Heart right ventricle (tissue), 16 donors: Measurements from ENCODE around the gene GLMP. TPM values are rescaled to one million over a fixed set of nuclear protein-coding genes. Genes with fewer than 3 reads are reported as not detected.

Experiments used
- ATAC-seq, 8 donors: fragments of 200-7000 bp; cut with Tn5 transposase; one replicate each; pipeline ENCODE4 v1.9.1; 2020; ENCODE audit warnings: mild to moderate bottlenecking in 8 of 8, moderate library complexity in 8 of 8, moderate number of reproducible peaks in 1 of 8
- DNase-seq, 2 donors: peaks; one replicate each; pipeline ENCODE4 v3.0.0-alpha.2; 2020
- H3K27ac ChIP-seq, 10 donors: fragments of 200-600 bp; sonication (generic) in 2 of 10; one replicate each; pipeline versions ENCODE4 v1.5.0 to v1.8.0; 2020 to 2022; ENCODE audit warnings: mild to moderate bottlenecking in 3 of 10
- H3K27me3 ChIP-seq, 7 donors: fragments of 200-600 bp; one replicate each; pipeline ENCODE4 v1.8.0; 2021 to 2022; ENCODE audit warnings: mild to moderate bottlenecking in 2 of 7
- H3K36me3 ChIP-seq, 9 donors: fragments of 200-600 bp; sonication (generic) in 1 of 9; one replicate each; pipeline versions ENCODE4 v1.5.0 to v1.8.0; 2020 to 2022; ENCODE audit warnings: mild to moderate bottlenecking in 2 of 9
- H3K4me1 ChIP-seq, 9 donors: fragments of 200-600 bp; sonication (generic) in 1 of 9; one replicate each; pipeline versions ENCODE4 v1.5.0 to v1.8.0; 2020 to 2022; ENCODE audit warnings: mild to moderate bottlenecking in 4 of 9
- H3K4me3 ChIP-seq, 10 donors: fragments of 200-600 bp; sonication (generic) in 2 of 10; one replicate each; pipeline versions ENCODE4 v1.5.0 to v1.8.0; 2020 to 2022; ENCODE audit warnings: mild to moderate bottlenecking in 7 of 10, moderate library complexity in 2 of 10
- H3K9me3 ChIP-seq, 11 donors: fragments of 200-600 bp in 10 of 11; sonication (generic) in 2 of 11; one replicate each; pipeline versions ENCODE4 v1.5.0 to v1.8.0; 2013 to 2022; ENCODE audit warnings: mild to moderate bottlenecking in 2 of 11, control low read depth in 1 of 11, moderate library complexity in 1 of 11
- WGBS, 2 donors: extraction: QIAGEN DNeasy Blood & Tissue Kit; methylation state at CpG; one replicate each; pipeline ENCODE4 v1.1.7; 2013; ENCODE audit warnings: inconsistent platforms in 1 of 2; 5-methylcytosine and 5-hydroxymethylcytosine counted together
- intact Hi-C, 10 donors: fragments of 100-400 bp; cut with DNase I; formaldehyde crosslinking; loops; one replicate each; pipeline versions ENCODE4 v1.11.1 to v1.14.2; 2022
- polyA plus RNA-seq, 2 donors: library from polyadenylated mRNA; stranded (reverse); fragments of 200-250 nt; gene quantifications; one replicate each; pipeline ENCODE4 v1.2.3, GENCODE V29; 2013
- total RNA-seq, 10 donors: library from RNA; stranded (reverse); fragmentation: NEBNext Ultra II Directional in 3 of 10; extraction: Animal tissue kit (Norgen Biotek cat#: 25700) in 3 of 10; gene quantifications; one replicate each; pipeline versions ENCODE4 v1.2.1 to v1.2.4, GENCODE V29; 2021 to 2023
- TF ChIP-seq, protein P1 (sequence below), 9 donors: fragments of 200-600 bp; sonication (generic) in 2 of 9; IDR thresholded peaks; one replicate each; pipeline versions ENCODE4 v1.5.0 to v1.8.0; 2021 to 2022; ENCODE audit warnings: antibody characterized with exemption in 9 of 9, mild to moderate bottlenecking in 5 of 9, moderate library complexity in 1 of 9
- donor health status: Arrhythmogenic right ventricular cardiomyopathy.
- donor health status: ischemic (EF 13 %, LVEDD 7.1; RV severe dilation, severe dysfunction).
- donor health status: healthy with polysubstance abuse.
- donor health status: DM: no; HTN: yes; CAD: no.
- donor health status: DM: no; HTN: no; CAD: no.
- donor health status: ischemic (EF 25% LVEDD 6.9; RV normal size, moderate dysfunction).
- donor health status: ischemic (EF 25% LVEDD 5.7; RV mildly dilated, moderate dysfunction).
- donor health status: healthy.
- donor health status: DM: yes; HTN: yes; CAD: no.
- donor health status: Ischemic cardiomyopathy.
- donor health status: ischemic (EF 35%, LVEDD 5.7; RV mildly dilated, moderate dysfunction).
- donor health status: nonischemic (EF 11% LVEDD 7.7; RV severe dilation, severe dysfunction).
- donor health status: DM: yes; HTN: yes; CAD: no.
- donor health status: PGD.
- donor health status: ischemic (EF 29% LVEDD 5.4; RV normal size, mild dysfunction).
- donor health status: nonischemic (EF 23%, LVEDD 6.1; RV moderate dilation, normal function).

Gene GLMP
- total and polyA plus RNA-seq, 12 donors, result 10.9 to 43.8 (median 14.2) TPM

- H3K4me3 ChIP-seq, result no peak overlapping the region
- intact Hi-C loops, result no loop called here
- H3K4me1 ChIP-seq, result no peaks in the 10 kb centered on the region
- no peaks in the 10 kb centered on the region for H3K27me3 ChIP-seq
- no peak overlapping the region for H3K27ac ChIP-seq
- H3K9me3 ChIP-seq, result no peaks in the 10 kb centered on the region
- peaks cover 9 to 94% (median 60%) of the 10 kb centered on the region in 9 donors for H3K36me3 ChIP-seq
- TF ChIP-seq, protein P1, sequence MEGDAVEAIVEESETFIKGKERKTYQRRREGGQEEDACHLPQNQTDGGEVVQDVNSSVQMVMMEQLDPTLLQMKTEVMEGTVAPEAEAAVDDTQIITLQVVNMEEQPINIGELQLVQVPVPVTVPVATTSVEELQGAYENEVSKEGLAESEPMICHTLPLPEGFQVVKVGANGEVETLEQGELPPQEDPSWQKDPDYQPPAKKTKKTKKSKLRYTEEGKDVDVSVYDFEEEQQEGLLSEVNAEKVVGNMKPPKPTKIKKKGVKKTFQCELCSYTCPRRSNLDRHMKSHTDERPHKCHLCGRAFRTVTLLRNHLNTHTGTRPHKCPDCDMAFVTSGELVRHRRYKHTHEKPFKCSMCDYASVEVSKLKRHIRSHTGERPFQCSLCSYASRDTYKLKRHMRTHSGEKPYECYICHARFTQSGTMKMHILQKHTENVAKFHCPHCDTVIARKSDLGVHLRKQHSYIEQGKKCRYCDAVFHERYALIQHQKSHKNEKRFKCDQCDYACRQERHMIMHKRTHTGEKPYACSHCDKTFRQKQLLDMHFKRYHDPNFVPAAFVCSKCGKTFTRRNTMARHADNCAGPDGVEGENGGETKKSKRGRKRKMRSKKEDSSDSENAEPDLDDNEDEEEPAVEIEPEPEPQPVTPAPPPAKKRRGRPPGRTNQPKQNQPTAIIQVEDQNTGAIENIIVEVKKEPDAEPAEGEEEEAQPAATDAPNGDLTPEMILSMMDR (IDR thresholded peaks at IDR 0.05), result no peak
- DNase-seq (no peak), ATAC-seq (no peak)
Observed at GRCh38 chr1:156308078-156308477, 12.6 kb upstream of the GLMP start.

DNA sequence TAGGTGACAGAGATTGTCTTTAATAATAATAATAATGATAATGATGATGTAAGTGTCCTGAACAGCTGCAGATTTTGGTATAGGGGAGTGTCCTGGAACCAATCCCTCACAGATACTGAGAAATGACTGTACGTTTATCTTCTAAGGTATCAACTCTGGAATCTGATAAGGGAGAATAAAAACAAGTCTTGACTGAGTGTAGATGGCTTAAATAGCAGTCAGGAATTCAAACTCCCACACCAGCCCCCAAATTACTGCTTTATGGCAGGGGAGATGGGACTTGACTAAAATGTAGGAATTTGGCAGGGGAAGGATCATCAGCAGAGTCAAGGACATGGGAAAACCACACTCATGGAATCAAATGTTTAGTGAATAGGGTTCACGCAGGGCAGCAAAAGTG, 9.7 kb upstream of the GLMP start:
- intact Hi-C loops, result no loop called here
- H3K9me3 ChIP-seq, result no peaks in the 10 kb centered on the region

GRCh38 chr1:156303241-156303640, 7.8 kb upstream of the GLMP start:
- DNase-seq, result no peak
- Histone ChIP-seq H3K27me3 (no peaks in the 10 kb centered on the region), H3K4me1 (no peaks in the 10 kb centered on the region), H3K36me3 (peaks cover 0 to 48% (median 12%) of the 10 kb centered on the region in 9 donors), H3K27ac (no peak overlapping the region), H3K4me3 (no peak overlapping the region), H3K9me3 (no peaks in the 10 kb centered on the region)
- intact Hi-C loops, result no loop called here
- 97% methylated on average over 4 of the region's 4 CpGs for WGBS, 2 donors
- no peak for ATAC-seq
- TF ChIP-seq, protein P1 (IDR thresholded peaks at IDR 0.05), result no peak

More for the DNA sequence above, 9.7 kb upstream of the GLMP start:
- TF ChIP-seq, protein P1 (IDR thresholded peaks at IDR 0.05), result no peak
- Histone ChIP-seq H3K36me3 (peaks cover 3 to 67% (median 32%) of the 10 kb centered on the region in 9 donors), H3K4me1 (no peaks in the 10 kb centered on the region), H3K4me3 (no peak overlapping the region), H3K27me3 (no peaks in the 10 kb centered on the region), H3K27ac (no peak overlapping the region)
- DNase-seq, result no peak
- WGBS, 2 donors, result 65 to 90% methylated on average over 2 of the region's 2 CpGs
- ATAC-seq, result no peak

GRCh38 chr1:156298852-156299357, 3.4 kb upstream of the GLMP start, which contains the start of gene VHLL:
VHLL (minus strand) TSS chr1:156299307; CDS start chr1:156299189, 118 bp downstream.
- Histone ChIP-seq H3K9me3 (no peaks in the 10 kb centered on the region), H3K4me1 (peaks cover 5 to 19% (median 14%) of the 10 kb centered on the region in 9 donors), H3K27me3 (no peaks in the 10 kb centered on the region), H3K27ac (no peak within 1 kb of the TSS), H3K4me3 (no peak within 1 kb of the TSS), H3K36me3 (peaks cover 0 to 11% (median 0%) of the 10 kb centered on the region in 9 donors)
- intact Hi-C loops, result no loop called here
- 91 to 93% methylated on average over 19 of the region's 19 CpGs for WGBS, 2 donors
- no peak for ATAC-seq
- TF ChIP-seq, protein P1 (IDR thresholded peaks at IDR 0.05), result no peak
- no peak for DNase-seq
